IMR-90 (cell line): ENCODE data around the gene CSRP1. TPM values are rescaled to one million over a fixed set of nuclear protein-coding genes. Genes with fewer than 3 reads are reported as not detected.
A peak's percentile ranks its signal among the peaks of the same experiment; 100 is the strongest.

Experiments used
- ATAC-seq: fragments of 200-7000 bp; cut with Tn5 transposase; 2 replicates; pipeline ENCODE4 v1.9.1; 2020; ENCODE audit warnings: low read depth, mild to moderate bottlenecking, moderate library complexity
- BruUV-seq: library from RNA; stranded (reverse); fragments of 400-500 nt; replicated peaks from 2 replicates; lab custom pipeline; 2021; lab: Mats Ljungman, UMichigan
- CTCF ChIA-PET: fragments of 300-600 bp; formaldehyde crosslinking; extraction: SDS; loops from one replicate; lab custom pipeline; 2021; ENCODE audit warnings: antibody characterized with exemption; lab: Yijun Ruan, JAX
- POLR2A ChIA-PET: fragments of 300-600 bp; sonication (Branson Sonifier 250); formaldehyde crosslinking; loops from one replicate; lab custom pipeline; 2022; ENCODE audit warnings: antibody characterized with exemption; ENCODE audit not compliant: unreplicated experiment; lab: Charles Lee
- DNase-seq: peaks from one replicate; pipeline ENCODE4 v3.0.0; 2013
- H2AFZ ChIP-seq: replicated peaks from 2 replicates; pipeline ENCODE3; 2013; ENCODE audit warnings: low read length, mild to moderate bottlenecking; ENCODE audit not compliant: poor library complexity
- H2AK5ac ChIP-seq: 2 replicates; pipeline ENCODE4 v1.6.1; 2013; ENCODE audit warnings: low read depth, low read length, inconsistent platforms
- H2AK9ac ChIP-seq: replicated peaks from 2 replicates; pipeline ENCODE3; 2013; ENCODE audit warnings: mild to moderate bottlenecking, low read depth, low read length, moderate library complexity; ENCODE audit not compliant: poor library complexity
- H2BK120ac ChIP-seq: 2 replicates; pipeline ENCODE4 v1.6.1; 2013; ENCODE audit warnings: low read depth, low read length, inconsistent platforms
- H2BK15ac ChIP-seq: 3 replicates; pipeline ENCODE4 v1.6.1; 2013; ENCODE audit warnings: low read depth, low read length, inconsistent platforms
- H2BK20ac ChIP-seq: 2 replicates; pipeline ENCODE4 v1.6.1; 2013; ENCODE audit warnings: low read depth, mild to moderate bottlenecking, inconsistent platforms, low read length, moderate library complexity
- H2BK5ac ChIP-seq: 2 replicates; pipeline ENCODE4 v1.6.1; 2013; ENCODE audit warnings: mild to moderate bottlenecking, low read depth, low read length, inconsistent platforms; ENCODE audit not compliant: poor library complexity, severe bottlenecking
- H3K14ac ChIP-seq: replicated peaks from 2 replicates; pipeline ENCODE4 v1.6.1; 2013; ENCODE audit warnings: low read depth, low read length, inconsistent platforms
- H3K18ac ChIP-seq: 2 replicates; pipeline ENCODE4 v1.6.1; 2013; ENCODE audit warnings: low read depth, low read length, control low read depth
- H3K23ac ChIP-seq: 2 replicates; pipeline ENCODE4 v1.6.1; 2013; ENCODE audit warnings: low read depth, low read length, inconsistent platforms
- H3K27ac ChIP-seq: 2 replicates; pipeline ENCODE4 v1.5.1; 2013; ENCODE audit warnings: mild to moderate bottlenecking, control low read depth, low read length; ENCODE audit not compliant: insufficient read depth
- H3K27me3 ChIP-seq: 2 replicates; pipeline ENCODE4 v1.6.1; 2013; ENCODE audit warnings: low read length; ENCODE audit not compliant: control insufficient read depth, insufficient read depth
- H3K36me3 ChIP-seq: 2 replicates; pipeline ENCODE4 v1.6.1; 2013; ENCODE audit warnings: low read length, mixed read lengths; ENCODE audit not compliant: control insufficient read depth, insufficient read depth
- H3K4ac ChIP-seq: 2 replicates; pipeline ENCODE4 v1.6.1; 2013; ENCODE audit warnings: low read depth, low read length, inconsistent platforms
- H3K4me1 ChIP-seq: 2 replicates; pipeline ENCODE4 v1.6.1; 2013; ENCODE audit warnings: low read length, mixed read lengths; ENCODE audit not compliant: control insufficient read depth, insufficient read depth
- H3K4me2 ChIP-seq: 2 replicates; pipeline ENCODE4 v1.6.1; 2013; ENCODE audit warnings: low read depth, mild to moderate bottlenecking, control low read depth, low read length, moderate library complexity
- H3K4me3 ChIP-seq: 2 replicates; pipeline ENCODE4 v1.5.1; 2013; ENCODE audit warnings: low read depth, mild to moderate bottlenecking, control low read depth, low read length, moderate library complexity; ENCODE audit not compliant: insufficient read depth
- H3K56ac ChIP-seq: 2 replicates; pipeline ENCODE4 v1.6.1; 2013; ENCODE audit warnings: low read length, inconsistent platforms; ENCODE audit not compliant: insufficient read depth; ENCODE audit errors: extremely low read depth
- H3K79me1 ChIP-seq, 2 experiments: 2 replicates each; pipeline ENCODE4 v1.6.1; 2013; ENCODE audit warnings: low read length in 2 of 2, inconsistent platforms in 1 of 2, low read depth in 1 of 2
- H3K9ac ChIP-seq: 2 replicates; pipeline ENCODE4 v1.6.1; 2013; ENCODE audit warnings: low read depth, low read length, control low read depth
- H3K9me1 ChIP-seq: 2 replicates; pipeline ENCODE4 v1.6.1; 2013; ENCODE audit warnings: low read length, inconsistent platforms; ENCODE audit not compliant: insufficient read depth
- H3K9me3 ChIP-seq: 2 replicates; pipeline ENCODE4 v1.6.1; 2013; ENCODE audit warnings: low read length; ENCODE audit not compliant: control insufficient read depth, insufficient read depth
- H4K20me1 ChIP-seq: 2 replicates; pipeline ENCODE4 v1.6.1; 2013; ENCODE audit warnings: low read length, inconsistent platforms; ENCODE audit not compliant: insufficient read depth
- H4K5ac ChIP-seq: 2 replicates; pipeline ENCODE4 v1.6.1; 2013; ENCODE audit warnings: mild to moderate bottlenecking, low read depth, low read length, control low read depth
- H4K8ac ChIP-seq, 2 experiments: 2 replicates each; pipeline ENCODE4 v1.6.1; 2013; ENCODE audit warnings: low read depth in 2 of 2, low read length in 2 of 2, control low read depth in 1 of 2, inconsistent platforms in 1 of 2
- H4K91ac ChIP-seq: 2 replicates; pipeline ENCODE4 v1.6.1; 2013; ENCODE audit warnings: low read depth, low read length, inconsistent platforms; ENCODE audit not compliant: insufficient read depth
- MXI1 ChIP-seq: IDR thresholded peaks from 2 replicates; pipeline ENCODE4 v1.6.1; 2012; ENCODE audit warnings: low read depth, mild to moderate bottlenecking, low read length, moderate library complexity, borderline replicate concordance
- WGBS, 2 experiments: methylation state at CpG; one replicate each; pipeline versions ENCODE4 v1.1.5 to v1.1.7; 2013; ENCODE audit warnings: missing lambda C conversion rate in 2 of 2; ENCODE audit not compliant: insufficient read length in 1 of 2; ENCODE audit errors: extremely low coverage in 2 of 2; 5-methylcytosine and 5-hydroxymethylcytosine counted together
- dilution Hi-C: fragments of 300-500 bp; cut with HindIII; formaldehyde crosslinking; loops from one replicate; pipeline ENCODE4 v1.14.3; 2018; ENCODE audit warnings: low sequenced_read_pairs; ENCODE audit not compliant: unreplicated experiment
- in situ Hi-C: fragments of 300-500 bp; cut with MboI; formaldehyde crosslinking; loops from 3 replicates; pipeline ENCODE4 v1.14.3; 2019; ENCODE audit warnings: low sequenced_read_pairs, inconsistent platforms, mixed read lengths
- intact Hi-C: fragments of 100-400 bp; cut with micrococcal nuclease; formaldehyde crosslinking; loops from 2 replicates; pipeline ENCODE4 v1.10.0; 2022
- polyA plus RNA-seq, 3 experiments: library from polyadenylated mRNA; depleted of rRNA; stranded (reverse); fragments of >200 nt; gene quantifications; 2 replicates each; pipeline ENCODE4 v1.2.3, GENCODE V29; 2012; ENCODE audit warnings: low replicate concordance in 1 of 3
- total RNA-seq: library from RNA; depleted of rRNA; stranded (reverse); fragments of >200 nt; gene quantifications from 2 replicates; pipeline ENCODE4 v1.2.3, GENCODE V29; 2012

The CSRP1 gene
- total and polyA plus RNA-seq, 2 of the 4 experiments (the other 2 are of a cell fraction) = 1,037 to 1,498 TPM

- CTCF ChIA-PET = interaction anchor here (1.4 kb wide), 1 partner anchor 17 kb away, joined by 7 read pairs; no protein-coding TSS in a partner anchor
- Histone ChIP-seq H2BK5ac (peak overlapping the region; percentile 46), H2BK15ac (peak overlapping the region; percentile 74; the same call in 2 of the 3 replicates), H3K9ac (peak overlapping the region; percentile 68), H3K27ac (peak overlapping the region; percentile 95), H3K4me3 (no peak overlapping the region), H3K9me1 (peaks cover 66% of the 10 kb centered on the region), H2BK20ac (peak overlapping the region; percentile 27; the same call in 1 of the 2 replicates), H3K9me3 (no peaks in the 10 kb centered on the region), H3K4ac (peak overlapping the region; percentile 48), H3K14ac (peak overlapping the region; percentile 47), H2AK5ac (peak overlapping the region; percentile 52), H3K18ac (peak overlapping the region; percentile 88), H2AFZ (peak overlapping the region; percentile 64), H4K8ac (peak overlapping the region; percentile 41 to 49), H4K91ac (peak overlapping the region; percentile 53), H3K56ac (peak overlapping the region; percentile 24; the same call in 1 of the 2 replicates), H2AK9ac (peak overlapping the region; percentile 17), H3K4me1 (peaks cover 70% of the 10 kb centered on the region), H2BK120ac (peak overlapping the region; percentile 59), H4K5ac (peak overlapping the region; percentile 80), H3K79me1 (peaks cover 27 to 95% of the 10 kb centered on the region in 2 experiments), H4K20me1 (peaks cover 97% of the 10 kb centered on the region), H3K4me2 (peak overlapping the region; percentile 35), H3K36me3 (peaks cover 63% of the 10 kb centered on the region), H3K23ac (peak overlapping the region; percentile 49), H3K27me3 (no peaks in the 10 kb centered on the region)
- DNase-seq = peak; percentile 67
- in situ Hi-C loops (no loop called here), dilution Hi-C loops (no loop called here), intact Hi-C loops (no loop called here)
- WGBS, 2 experiments = 33% methylated on average over 6 of the region's 11 CpGs; no CpG with 5 or more reads in 1 of the 2 experiments
- no TSS peak for BruUV-seq
- ATAC-seq = peak; percentile 32
- TF ChIP-seq MXI1 = no peak
- POLR2A ChIA-PET = interaction anchor here (0.9 kb wide), 2 partner anchors 9 to 10 kb away, joined by 3 to 4 read pairs; no protein-coding TSS in a partner anchor
These were observed 11.2 kb downstream of the CSRP1 start for GRCh38 chr1:201495551-201496295.
